Activated CD4-positive, alpha-beta T cell treated with anti-CD3 and anti-CD28 coated beads, Interleukin-2, amount 10 ng/mL, durations not matched to agents 24 days and 14 days (primary cell): ENCODE data around the gene ACAT2. TPM values are rescaled to one million over a fixed set of nuclear protein-coding genes. Genes with fewer than 3 reads are reported as not detected.
"Not testable (repeated sequence)": the region's sequence is repeated elsewhere in the genome, so short reads cannot be mapped to it uniquely, and the experiment has no call there.

ENCODE experiments used
- DNase-seq: peaks from one replicate; pipeline ENCODE4 v3.0.0; 2022
- H3K27ac Mint-ChIP-seq: one replicate; pipeline ENCODE4 v1.8.0; 2022; ENCODE audit warnings: mild to moderate bottlenecking, mixed read lengths
- H3K27me3 Mint-ChIP-seq: one replicate; pipeline ENCODE4 v1.8.0; 2022; ENCODE audit warnings: mixed read lengths
- H3K36me3 Mint-ChIP-seq: one replicate; pipeline ENCODE4 v1.8.0; 2022; ENCODE audit warnings: low read depth, mild to moderate bottlenecking, mixed read lengths
- H3K4me1 Mint-ChIP-seq: one replicate; pipeline ENCODE4 v1.8.0; 2021; ENCODE audit warnings: mixed read lengths
- H3K4me3 Mint-ChIP-seq: one replicate; pipeline ENCODE4 v1.8.0; 2022; ENCODE audit warnings: mild to moderate bottlenecking, moderate library complexity, mixed read lengths
- H3K9me3 Mint-ChIP-seq: one replicate; pipeline ENCODE4 v1.8.0; 2021; ENCODE audit warnings: mixed read lengths
- intact Hi-C: fragments of 100-400 bp; cut with micrococcal nuclease; formaldehyde crosslinking; loops from one replicate; pipeline ENCODE4 v1.15.1; 2023
- total RNA-seq: library from RNA; stranded (reverse); gene quantifications from 2 replicates; pipeline ENCODE4 v1.2.3, GENCODE V29; 2022

ACAT2 gene
- total RNA-seq, 1 donor from 2014 or later: 85.3 TPM

DNA sequence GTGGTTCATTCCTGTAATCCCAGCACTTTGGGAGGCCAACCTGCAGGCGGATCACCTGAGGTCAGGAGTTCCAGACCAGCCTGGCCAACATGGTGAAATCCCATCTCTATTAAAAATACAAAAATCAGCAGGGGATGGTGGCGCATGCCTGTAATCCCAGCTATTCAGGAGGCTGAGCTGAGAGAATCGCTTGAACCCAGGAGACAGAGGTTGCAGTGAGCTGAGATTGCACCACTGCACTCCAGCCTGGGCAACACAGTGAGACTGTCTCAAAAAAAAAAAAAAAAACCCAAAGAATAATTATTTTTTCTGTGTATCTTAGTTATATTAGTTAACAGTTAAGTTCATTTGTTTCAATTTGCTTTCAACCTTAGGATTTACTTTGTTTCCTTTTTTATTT, 36.6 kb upstream of the ACAT2 start:
- H3K9me3 Mint-ChIP-seq, H3K27me3 Mint-ChIP-seq, DNase-seq, H3K4me3 Mint-ChIP-seq, H3K27ac Mint-ChIP-seq: not testable (repeated sequence)
- H3K4me1 Mint-ChIP-seq: peaks cover 28% of the 10 kb centered on the region
- peaks cover 43% of the 10 kb centered on the region for H3K36me3 Mint-ChIP-seq
- intact Hi-C loops: loop anchor here (5.0 kb wide), 1 partner anchor 683 kb away; the partner anchor contains the start of gene TAGAP

GRCh38 chr6:159726255-159726917, 35.5 kb upstream of the ACAT2 start:
- Mint-ChIP-seq H3K9me3 (peaks cover 5% of the 10 kb centered on the region), H3K27me3 (no peaks in the 10 kb centered on the region), H3K27ac (peak overlapping the region; percentile 98), H3K36me3 (peaks cover 54% of the 10 kb centered on the region), H3K4me1 (peaks cover 34% of the 10 kb centered on the region), H3K4me3 (peak overlapping the region; percentile 96)
- intact Hi-C loops: loop anchor here (2.0 to 5.0 kb wide), 2 partner anchors 252 to 684 kb away; partner anchors contain the start of gene TAGAP
- DNase-seq: no peak

- intact Hi-C loops: loop anchor here (1.0 to 5.0 kb wide), 6 partner anchors 34 to 685 kb away; partner anchors contain the start of genes ACAT2, SOD2, TAGAP and TCP1
- Mint-ChIP-seq H3K27ac (peak within 1 kb of the TSS; percentile 98), H3K9me3 (peaks cover 5% of the 10 kb centered on the region), H3K36me3 (peaks cover 55% of the 10 kb centered on the region), H3K4me1 (peaks cover 34% of the 10 kb centered on the region), H3K27me3 (no peaks in the 10 kb centered on the region), H3K4me3 (peak within 1 kb of the TSS; percentile 96)
- peak; percentile 98 for DNase-seq
These were observed 34.7 kb upstream of the ACAT2 start, which contains the start of gene WTAP for GRCh38 chr6:159726918-159727716. Gene WTAP (plus strand): TSS chr6:159727506. CDS start chr6:159736266, 8,760 bp downstream.

GRCh38 chr6:159727717-159728445, 34.0 kb upstream of the ACAT2 start:
- intact Hi-C loops: loop anchor here (1.0 to 5.0 kb wide), 7 partner anchors 19 to 686 kb away; partner anchors contain the start of genes ACAT2, SOD2, TAGAP and TCP1
- peaks cover 34% of the 10 kb centered on the region for H3K4me1 Mint-ChIP-seq
- peak overlapping the region; percentile 90 for H3K4me3 Mint-ChIP-seq
- DNase-seq: no peak
- H3K27me3 Mint-ChIP-seq: no peaks in the 10 kb centered on the region
- peaks cover 50% of the 10 kb centered on the region for H3K36me3 Mint-ChIP-seq
- peaks cover 5% of the 10 kb centered on the region for H3K9me3 Mint-ChIP-seq
- peak overlapping the region; percentile 93 for H3K27ac Mint-ChIP-seq

GRCh38 chr6:159728531-159728964, 33.3 kb upstream of the ACAT2 start:
- Mint-ChIP-seq H3K27ac (peak overlapping the region; percentile 93), H3K4me1 (peaks cover 35% of the 10 kb centered on the region), H3K4me3 (peak overlapping the region; percentile 90), H3K9me3 (no peaks in the 10 kb centered on the region), H3K27me3 (no peaks in the 10 kb centered on the region), H3K36me3 (peaks cover 44% of the 10 kb centered on the region)
- DNase-seq: no peak
- intact Hi-C loops: loop anchor here (2.0 to 5.0 kb wide), 2 partner anchors 18 to 686 kb away; partner anchors contain the start of gene TAGAP

GRCh38 chr6:159729598-159730331, 32.1 kb upstream of the ACAT2 start:
- Mint-ChIP-seq H3K4me1 (peaks cover 32% of the 10 kb centered on the region), H3K36me3 (peaks cover 41% of the 10 kb centered on the region), H3K27ac (no peak overlapping the region), H3K9me3 (no peaks in the 10 kb centered on the region), H3K27me3 (no peaks in the 10 kb centered on the region), H3K4me3 (peak overlapping the region; percentile 90)
- peak; percentile 63 for DNase-seq
- intact Hi-C loops: loop anchor here (2.0 to 5.0 kb wide), 2 partner anchors 17 to 687 kb away; partner anchors contain the start of gene TAGAP

- Mint-ChIP-seq H3K9me3 (no peaks in the 10 kb centered on the region), H3K4me3 (peak overlapping the region; percentile 51), H3K27me3 (no peaks in the 10 kb centered on the region), H3K4me1 (peaks cover 30% of the 10 kb centered on the region), H3K27ac (peak overlapping the region; percentile 51), H3K36me3 (peaks cover 41% of the 10 kb centered on the region)
- intact Hi-C loops: no loop called here
- no peak for DNase-seq
These were observed 31.5 kb upstream of the ACAT2 start for GRCh38 chr6:159730332-159730676.

- H3K27ac Mint-ChIP-seq, intact Hi-C loops, H3K9me3 Mint-ChIP-seq, H3K27me3 Mint-ChIP-seq, DNase-seq: not testable (repeated sequence)
- Mint-ChIP-seq H3K4me1 (peaks cover 27% of the 10 kb centered on the region), H3K4me3 (peak overlapping the region; percentile 12), H3K36me3 (peaks cover 36% of the 10 kb centered on the region)
These were observed 29.3 kb upstream of the ACAT2 start for GRCh38 chr6:159732550-159732949.

DNA sequence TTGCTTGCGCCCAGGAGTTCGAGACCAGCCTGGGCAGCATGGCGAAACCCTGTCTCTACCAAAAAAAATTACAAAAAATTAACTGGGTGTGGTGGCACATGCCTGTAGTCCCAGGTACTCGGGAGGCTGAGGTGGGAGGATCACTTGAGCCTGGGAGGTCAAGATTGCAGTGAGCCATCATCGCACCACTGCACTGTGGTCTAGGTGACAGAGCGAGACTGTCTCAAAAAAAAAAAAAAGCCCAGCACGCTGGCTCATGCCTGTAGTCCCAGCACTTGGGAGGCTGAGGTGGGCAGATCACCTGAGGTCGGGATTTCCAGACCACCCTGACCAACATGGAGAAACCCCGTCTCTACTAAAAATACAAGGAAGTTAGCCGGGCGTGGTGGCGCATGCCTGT, 28.4 kb upstream of the ACAT2 start:
- H3K27me3 Mint-ChIP-seq, H3K4me3 Mint-ChIP-seq, intact Hi-C loops, H3K27ac Mint-ChIP-seq, DNase-seq, H3K9me3 Mint-ChIP-seq: not testable (repeated sequence)
- Mint-ChIP-seq H3K4me1 (peaks cover 33% of the 10 kb centered on the region), H3K36me3 (peaks cover 40% of the 10 kb centered on the region)

DNA sequence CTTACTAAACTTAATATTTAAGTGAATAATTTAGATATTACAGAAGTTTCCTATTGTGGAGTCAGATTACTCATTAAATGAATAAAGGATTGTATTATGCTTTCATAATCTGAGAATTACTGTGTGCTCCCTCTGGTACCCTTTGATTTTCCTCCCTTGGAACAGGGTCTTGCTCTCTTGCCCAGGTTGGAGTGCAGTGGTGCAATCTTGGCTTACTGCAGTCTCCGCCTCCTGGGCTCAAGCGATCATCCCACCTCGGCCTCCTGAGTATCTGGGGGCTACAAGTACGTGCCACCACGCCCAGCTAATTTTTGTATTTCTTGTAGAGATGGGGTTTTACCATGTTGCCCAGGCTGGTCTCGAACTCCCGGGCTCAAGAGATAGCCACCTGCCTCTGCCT, 24.9 kb upstream of the ACAT2 start:
- no peak overlapping the region for H3K4me3 Mint-ChIP-seq
- H3K27me3 Mint-ChIP-seq: no peaks in the 10 kb centered on the region
- no peak for DNase-seq
- no peaks in the 10 kb centered on the region for H3K9me3 Mint-ChIP-seq
- no peak overlapping the region for H3K27ac Mint-ChIP-seq
- H3K4me1 Mint-ChIP-seq: peaks cover 22% of the 10 kb centered on the region
- intact Hi-C loops: no loop called here
- peaks cover 34% of the 10 kb centered on the region for H3K36me3 Mint-ChIP-seq

GRCh38 chr6:159739341-159739740, 22.5 kb upstream of the ACAT2 start:
- H3K27me3 Mint-ChIP-seq: no peaks in the 10 kb centered on the region
- no peak overlapping the region for H3K4me3 Mint-ChIP-seq
- no peak for DNase-seq
- intact Hi-C loops: no loop called here
- no peak overlapping the region for H3K27ac Mint-ChIP-seq
- H3K9me3 Mint-ChIP-seq: no peaks in the 10 kb centered on the region
- peaks cover 40% of the 10 kb centered on the region for H3K36me3 Mint-ChIP-seq
- peaks cover 17% of the 10 kb centered on the region for H3K4me1 Mint-ChIP-seq

GRCh38 chr6:159742165-159742564, 19.7 kb upstream of the ACAT2 start:
- Mint-ChIP-seq H3K36me3 (peaks cover 58% of the 10 kb centered on the region), H3K27me3 (no peaks in the 10 kb centered on the region), H3K4me3 (no peak overlapping the region), H3K27ac (no peak overlapping the region), H3K4me1 (peaks cover 20% of the 10 kb centered on the region), H3K9me3 (no peaks in the 10 kb centered on the region)
- no peak for DNase-seq
- intact Hi-C loops: no loop called here

DNA sequence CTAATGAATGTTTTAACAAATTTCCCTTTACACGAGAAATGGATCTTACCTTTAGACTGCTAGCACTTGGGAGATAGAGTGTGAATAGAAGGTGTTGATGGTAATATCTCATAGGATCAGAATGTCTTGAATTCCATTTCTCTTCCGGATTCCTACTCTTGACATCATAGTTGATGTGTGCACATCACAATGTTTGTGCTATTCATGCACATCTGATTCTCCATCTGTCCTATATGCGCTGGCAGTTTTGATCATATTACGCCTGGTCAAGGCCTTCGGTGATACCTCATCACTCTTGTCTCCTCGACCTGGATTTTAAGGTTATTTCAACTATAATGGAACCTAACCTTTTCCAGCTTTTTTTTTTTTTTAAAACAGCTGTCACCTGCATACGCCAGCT, 16.8 kb upstream of the ACAT2 start:
- Mint-ChIP-seq H3K27me3 (no peaks in the 10 kb centered on the region), H3K27ac (no peak overlapping the region), H3K4me3 (no peak overlapping the region), H3K4me1 (peaks cover 11% of the 10 kb centered on the region), H3K36me3 (peaks cover 70% of the 10 kb centered on the region), H3K9me3 (no peaks in the 10 kb centered on the region)
- intact Hi-C loops: no loop called here
- no peak for DNase-seq
